ENCODE data around the gene ZXDA.
"Not testable (repeated sequence)": the region's sequence is repeated elsewhere in the genome, so short reads cannot be mapped to it uniquely, and the experiment has no call there.

Gene ZXDA, protein sequence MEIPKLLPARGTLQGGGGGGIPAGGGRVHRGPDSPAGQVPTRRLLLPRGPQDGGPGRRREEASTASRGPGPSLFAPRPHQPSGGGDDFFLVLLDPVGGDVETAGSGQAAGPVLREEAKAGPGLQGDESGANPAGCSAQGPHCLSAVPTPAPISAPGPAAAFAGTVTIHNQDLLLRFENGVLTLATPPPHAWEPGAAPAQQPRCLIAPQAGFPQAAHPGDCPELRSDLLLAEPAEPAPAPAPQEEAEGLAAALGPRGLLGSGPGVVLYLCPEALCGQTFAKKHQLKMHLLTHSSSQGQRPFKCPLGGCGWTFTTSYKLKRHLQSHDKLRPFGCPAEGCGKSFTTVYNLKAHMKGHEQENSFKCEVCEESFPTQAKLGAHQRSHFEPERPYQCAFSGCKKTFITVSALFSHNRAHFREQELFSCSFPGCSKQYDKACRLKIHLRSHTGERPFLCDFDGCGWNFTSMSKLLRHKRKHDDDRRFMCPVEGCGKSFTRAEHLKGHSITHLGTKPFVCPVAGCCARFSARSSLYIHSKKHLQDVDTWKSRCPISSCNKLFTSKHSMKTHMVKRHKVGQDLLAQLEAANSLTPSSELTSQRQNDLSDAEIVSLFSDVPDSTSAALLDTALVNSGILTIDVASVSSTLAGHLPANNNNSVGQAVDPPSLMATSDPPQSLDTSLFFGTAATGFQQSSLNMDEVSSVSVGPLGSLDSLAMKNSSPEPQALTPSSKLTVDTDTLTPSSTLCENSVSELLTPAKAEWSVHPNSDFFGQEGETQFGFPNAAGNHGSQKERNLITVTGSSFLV

DNA sequence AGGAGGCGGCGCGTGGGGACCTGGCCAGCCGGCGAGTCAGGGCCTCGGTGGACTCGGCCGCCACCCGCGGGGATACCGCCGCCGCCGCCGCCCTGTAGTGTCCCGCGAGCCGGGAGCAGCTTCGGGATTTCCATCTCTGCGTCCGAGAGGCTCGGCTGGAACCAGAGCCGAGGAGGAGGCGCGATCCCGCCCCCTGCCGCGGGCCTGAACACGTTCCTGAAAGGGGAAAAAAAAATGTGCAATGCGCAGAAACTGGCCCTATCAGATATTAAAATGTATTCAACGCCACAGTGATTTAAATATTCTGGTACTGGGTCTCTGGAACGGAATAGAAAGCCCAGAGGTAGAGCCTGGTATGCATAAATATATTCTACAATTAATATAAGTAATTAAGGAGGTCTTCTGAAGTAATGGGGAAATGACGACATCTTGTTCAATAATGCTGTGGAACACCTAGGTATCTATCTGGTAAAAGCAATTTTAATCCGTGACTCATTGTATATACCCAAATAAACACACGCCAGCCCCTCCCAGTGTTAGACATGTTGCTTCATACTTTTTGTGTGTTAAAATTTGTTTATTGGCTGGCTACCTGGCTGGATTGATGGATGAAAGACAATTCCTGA lies at the start of gene ZXDA:
Gene ZXDA (minus strand): TSS at position 172 of the 626 bp plus-strand sequence. CDS start 38 bp downstream, at position 134.
- Mint-ChIP-seq H3K4me3 (peak within 1 kb of the TSS; percentile 72), H3K36me3 (peaks cover 14% of the 10 kb centered on the region), H3K4me1 (peaks cover 26% of the 10 kb centered on the region), H3K27ac (peak within 1 kb of the TSS; percentile 84)
- CTCF ChIA-PET, DNase-seq, H3K9me3 Mint-ChIP-seq, H3K27me3 Mint-ChIP-seq: not testable (repeated sequence)

DNA sequence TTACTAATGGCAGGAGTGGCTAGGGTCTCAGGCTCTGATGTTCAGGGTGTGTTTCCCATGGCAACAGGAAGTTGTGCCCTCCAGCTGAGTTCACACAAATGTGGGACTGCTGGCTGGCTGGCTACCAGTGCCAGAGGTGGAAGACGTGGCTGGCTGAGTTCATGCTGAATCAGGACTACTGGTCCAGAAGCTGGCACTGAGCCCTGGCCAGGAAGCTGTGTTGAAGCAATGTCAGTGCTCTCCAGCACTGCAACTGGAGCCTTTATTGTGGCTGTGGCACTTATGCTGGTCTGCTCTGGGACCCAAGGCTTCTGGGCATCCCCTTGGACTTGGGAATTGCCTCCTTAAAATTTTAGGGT lies 42.0 kb upstream of the ZXDA start:
- no peak for DNase-seq
- H3K4me3 Mint-ChIP-seq, result no peak overlapping the region
- H3K27ac Mint-ChIP-seq, result no peak overlapping the region
- H3K4me1 Mint-ChIP-seq, result no peaks in the 10 kb centered on the region
- no peaks in the 10 kb centered on the region for H3K27me3 Mint-ChIP-seq
- no peaks in the 10 kb centered on the region for H3K36me3 Mint-ChIP-seq
- CTCF ChIA-PET, result no interaction called here
- peaks cover 8% of the 10 kb centered on the region for H3K9me3 Mint-ChIP-seq

DNA sequence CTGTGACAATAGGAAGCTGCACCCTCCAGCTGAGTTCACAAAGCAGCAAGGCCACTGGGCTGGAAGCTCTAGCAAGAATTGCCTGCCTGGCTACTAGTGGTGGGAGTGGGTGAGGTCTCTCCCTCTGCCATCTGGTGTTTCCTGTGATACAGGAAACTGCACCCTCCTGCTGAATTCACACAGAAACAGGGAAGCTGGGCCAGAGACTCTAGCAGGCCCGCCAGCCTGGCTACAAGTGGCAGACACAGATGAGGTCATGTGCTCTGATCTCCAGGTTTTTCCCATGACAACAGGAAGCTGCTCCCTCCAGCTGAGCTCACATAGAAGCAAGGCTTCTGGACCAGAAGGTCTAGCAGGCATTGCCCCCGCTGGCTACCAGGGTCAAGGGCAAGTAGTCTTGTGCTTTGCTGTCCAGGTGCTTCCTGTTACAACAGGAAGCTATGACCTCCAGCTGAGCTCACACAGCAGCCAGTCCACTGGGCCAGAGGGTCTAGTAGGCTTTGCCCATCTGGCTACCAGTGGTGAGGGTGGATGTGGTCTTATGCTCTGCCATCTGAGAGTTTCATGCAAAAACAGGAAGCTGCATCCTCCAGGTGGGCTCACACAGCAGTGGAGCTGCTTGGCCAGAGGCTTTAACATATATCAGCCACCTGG lies 41.5 kb upstream of the ZXDA start:
- CTCF ChIA-PET, result no interaction called here
- H3K27me3 Mint-ChIP-seq, result no peaks in the 10 kb centered on the region
- H3K36me3 Mint-ChIP-seq, result no peaks in the 10 kb centered on the region
- H3K9me3 Mint-ChIP-seq, result peaks cover 8% of the 10 kb centered on the region
- no peak for DNase-seq
- no peak overlapping the region for H3K27ac Mint-ChIP-seq
- H3K4me3 Mint-ChIP-seq, result no peak overlapping the region
- no peaks in the 10 kb centered on the region for H3K4me1 Mint-ChIP-seq

DNA sequence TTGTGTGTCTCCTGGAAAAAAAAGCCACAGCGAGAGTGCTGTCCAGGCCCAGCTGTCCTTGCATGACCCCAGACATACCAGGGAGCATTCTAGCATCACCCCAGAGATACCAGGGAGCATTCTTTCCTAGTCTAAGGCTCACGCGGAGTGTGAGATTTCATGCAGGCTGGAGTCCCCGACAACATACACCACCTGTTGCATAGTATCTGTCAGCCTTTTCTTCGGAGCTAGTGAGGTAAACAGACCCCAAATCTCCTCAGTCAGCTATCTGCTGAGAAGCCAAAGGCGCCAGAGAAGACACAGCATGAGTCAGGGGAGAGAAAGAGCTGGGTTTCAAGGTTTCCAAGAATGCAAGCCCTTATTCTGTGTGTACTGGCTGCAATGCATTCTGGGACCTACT lies 23.1 kb upstream of the ZXDA start:
- Mint-ChIP-seq H3K27ac (no peak overlapping the region), H3K4me3 (no peak overlapping the region), H3K9me3 (no peaks in the 10 kb centered on the region), H3K27me3 (no peaks in the 10 kb centered on the region), H3K36me3 (no peaks in the 10 kb centered on the region), H3K4me1 (no peaks in the 10 kb centered on the region)
- CTCF ChIA-PET, result no interaction called here
- no peak for DNase-seq

DNA sequence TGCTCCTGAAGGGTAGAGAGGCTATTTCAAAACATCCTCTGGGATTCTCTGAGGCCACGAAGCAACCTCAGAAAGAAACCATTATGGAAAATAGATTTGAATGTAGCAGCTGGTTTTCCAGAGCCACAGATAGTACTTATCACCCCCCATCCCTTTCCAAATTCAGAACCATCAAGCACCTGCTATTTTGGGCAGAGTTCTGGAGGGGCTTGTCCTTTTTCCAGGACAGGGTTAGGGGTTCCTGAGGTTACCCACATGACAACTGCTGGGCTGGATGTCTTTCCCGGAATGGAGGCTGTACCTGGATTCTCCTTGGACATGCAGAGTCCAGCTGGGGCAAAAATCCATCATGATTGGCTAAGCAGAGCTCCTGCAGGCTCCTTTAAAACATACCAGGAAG lies 22.0 kb upstream of the ZXDA start:
- H3K9me3 Mint-ChIP-seq, result no peaks in the 10 kb centered on the region
- no peak overlapping the region for H3K4me3 Mint-ChIP-seq
- no peaks in the 10 kb centered on the region for H3K27me3 Mint-ChIP-seq
- no peaks in the 10 kb centered on the region for H3K36me3 Mint-ChIP-seq
- no peaks in the 10 kb centered on the region for H3K4me1 Mint-ChIP-seq
- no peak overlapping the region for H3K27ac Mint-ChIP-seq
- no peak for DNase-seq
- CTCF ChIA-PET, result no interaction called here

DNA sequence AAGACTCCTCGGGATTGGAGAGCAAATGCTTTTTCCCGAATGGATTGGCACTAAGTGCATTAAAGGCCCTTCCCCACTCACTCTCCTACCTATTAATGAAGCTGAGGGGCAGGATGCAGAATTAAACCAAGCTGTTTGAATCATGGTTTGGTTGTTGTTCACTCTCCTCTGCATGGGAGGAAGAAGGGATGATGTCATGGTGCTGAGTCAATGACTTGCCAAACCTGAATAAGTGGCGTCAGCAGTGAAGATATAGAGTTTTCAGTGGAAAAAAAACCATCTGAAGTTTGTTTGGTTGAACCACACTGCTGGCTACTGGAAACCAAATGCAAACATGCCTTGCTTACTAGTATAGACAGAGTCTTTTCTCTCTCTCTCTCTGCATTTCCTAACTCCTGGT lies 19.8 kb upstream of the ZXDA start:
- Mint-ChIP-seq H3K36me3 (no peaks in the 10 kb centered on the region), H3K4me1 (no peaks in the 10 kb centered on the region), H3K27ac (no peak overlapping the region), H3K4me3 (no peak overlapping the region), H3K9me3 (no peaks in the 10 kb centered on the region), H3K27me3 (no peaks in the 10 kb centered on the region)
- CTCF ChIA-PET, result interaction anchor here (0.7 kb wide), 1 partner anchor 98 kb away, joined by 3 read pairs; no protein-coding TSS in a partner anchor
- no peak for DNase-seq

DNA sequence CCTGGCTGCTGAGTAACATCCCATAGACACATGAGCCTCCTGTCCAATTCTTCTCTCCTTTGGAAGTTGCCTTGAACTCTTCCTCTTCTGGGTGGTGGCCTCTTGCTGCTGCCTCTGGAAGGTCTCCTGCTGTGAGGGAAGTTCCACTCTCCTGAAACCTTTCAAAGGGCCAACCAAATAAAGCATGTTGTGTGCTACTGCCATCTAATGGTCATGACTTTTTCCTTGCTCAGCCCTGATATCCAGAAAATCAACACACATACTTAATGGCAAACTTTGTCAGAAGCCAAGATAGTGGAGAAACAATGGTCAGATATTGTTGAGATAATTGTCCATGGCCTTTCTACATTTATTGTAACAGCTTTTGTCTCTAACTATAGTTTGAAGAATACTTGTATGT lies 19.1 kb upstream of the ZXDA start:
- Mint-ChIP-seq H3K27ac (no peak overlapping the region), H3K36me3 (no peaks in the 10 kb centered on the region), H3K4me3 (no peak overlapping the region), H3K9me3 (no peaks in the 10 kb centered on the region), H3K4me1 (no peaks in the 10 kb centered on the region), H3K27me3 (no peaks in the 10 kb centered on the region)
- CTCF ChIA-PET, result interaction anchor here (0.7 kb wide), 1 partner anchor 99 kb away, joined by 3 read pairs; no protein-coding TSS in a partner anchor
- DNase-seq, result no peak

DNA sequence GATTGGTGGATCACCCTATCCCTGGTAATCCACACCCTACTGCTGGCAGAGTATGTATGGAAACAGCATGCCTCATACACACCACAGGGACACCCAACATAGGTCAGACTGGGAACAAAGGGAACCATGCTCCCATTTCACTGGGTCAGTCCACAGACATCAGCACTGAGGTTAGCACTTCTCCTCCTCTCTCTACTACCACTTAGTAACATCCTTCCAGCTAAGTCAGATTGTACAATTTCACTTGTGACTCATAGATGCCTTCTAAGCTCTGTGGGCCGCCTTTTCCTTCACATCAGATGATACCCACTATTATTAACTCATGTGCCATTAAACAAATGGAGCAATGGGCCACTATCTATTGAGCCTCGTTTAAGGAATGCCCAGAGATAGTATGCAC lies 15.5 kb upstream of the ZXDA start:
- H3K27me3 Mint-ChIP-seq, result no peaks in the 10 kb centered on the region
- no peaks in the 10 kb centered on the region for H3K36me3 Mint-ChIP-seq
- H3K9me3 Mint-ChIP-seq, result no peaks in the 10 kb centered on the region
- H3K4me1 Mint-ChIP-seq, result no peaks in the 10 kb centered on the region
- no peak for DNase-seq
- no peak overlapping the region for H3K27ac Mint-ChIP-seq
- CTCF ChIA-PET, result no interaction called here
- no peak overlapping the region for H3K4me3 Mint-ChIP-seq

DNA sequence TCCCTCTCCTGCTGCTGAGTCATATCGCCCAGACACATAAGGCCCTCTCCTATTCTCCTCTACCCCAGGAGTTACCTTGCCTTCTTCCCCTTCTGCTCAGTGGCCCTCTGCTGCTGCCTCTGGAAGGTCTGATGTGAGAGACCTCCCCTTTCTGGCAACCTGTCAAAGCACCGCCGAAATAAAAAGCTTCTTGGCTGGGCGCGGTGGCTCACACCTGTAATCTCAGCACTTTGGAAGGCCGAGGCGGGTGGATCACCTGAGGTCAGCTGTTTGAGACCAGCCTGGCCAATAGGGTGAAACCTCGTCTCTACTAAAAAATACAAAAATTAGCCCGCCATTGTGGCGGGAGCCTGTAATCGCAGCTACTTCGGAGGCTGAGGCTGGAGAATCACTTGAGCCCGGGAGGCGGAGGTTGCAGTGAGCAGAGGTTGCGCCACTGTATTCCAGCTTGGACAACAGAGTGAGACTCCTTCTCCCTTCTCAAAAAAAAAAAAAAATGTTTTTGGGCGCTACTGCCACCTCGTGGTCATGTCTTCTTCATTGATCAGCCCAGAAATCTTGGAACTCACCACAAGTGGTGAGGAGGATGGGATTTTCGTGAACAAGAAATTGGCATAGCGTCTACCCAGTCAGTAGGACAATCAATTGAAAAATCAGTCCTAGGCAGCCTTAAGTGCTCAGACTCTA lies 8.6 kb upstream of the ZXDA start:
- Mint-ChIP-seq H3K36me3 (no peaks in the 10 kb centered on the region), H3K27ac (no peak overlapping the region), H3K4me3 (no peak overlapping the region), H3K27me3 (no peaks in the 10 kb centered on the region), H3K9me3 (no peaks in the 10 kb centered on the region), H3K4me1 (no peaks in the 10 kb centered on the region)
- CTCF ChIA-PET, result interaction anchor here (0.7 to 1.1 kb wide), 2 partner anchors 97 to 98 kb away, joined by 3 to 5 read pairs; no protein-coding TSS in a partner anchor
- DNase-seq, result peak; percentile 26

DNA sequence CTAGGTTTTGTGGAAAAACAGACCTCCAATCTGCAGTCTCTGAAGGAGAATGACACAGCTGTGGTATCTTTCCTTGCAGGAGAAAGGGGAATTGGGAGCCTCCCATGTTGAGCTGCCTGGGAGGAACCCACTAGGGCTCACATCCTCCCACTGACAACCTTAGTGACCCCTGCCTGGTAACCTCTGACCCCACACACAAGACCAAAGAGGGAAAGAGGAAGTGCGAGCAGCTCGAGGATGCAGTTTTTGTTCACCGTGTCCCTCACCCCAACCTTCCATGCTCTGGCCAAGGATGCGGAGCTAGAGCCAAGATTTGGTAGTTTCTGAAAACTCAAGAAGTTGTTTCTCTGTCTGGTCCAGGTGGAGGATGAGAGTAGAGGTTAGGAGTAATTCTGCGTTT lies 5.4 kb upstream of the ZXDA start:
- CTCF ChIA-PET, result interaction anchor here (1.2 kb wide), 1 partner anchor 11 kb away, joined by 3 read pairs; no protein-coding TSS in a partner anchor
- no peaks in the 10 kb centered on the region for H3K36me3 Mint-ChIP-seq
- no peaks in the 10 kb centered on the region for H3K27me3 Mint-ChIP-seq
- DNase-seq, result no peak
- H3K27ac Mint-ChIP-seq, result no peak overlapping the region
- H3K4me3 Mint-ChIP-seq, result no peak overlapping the region
- peaks cover 13% of the 10 kb centered on the region for H3K4me1 Mint-ChIP-seq
- H3K9me3 Mint-ChIP-seq, result no peaks in the 10 kb centered on the region

DNA sequence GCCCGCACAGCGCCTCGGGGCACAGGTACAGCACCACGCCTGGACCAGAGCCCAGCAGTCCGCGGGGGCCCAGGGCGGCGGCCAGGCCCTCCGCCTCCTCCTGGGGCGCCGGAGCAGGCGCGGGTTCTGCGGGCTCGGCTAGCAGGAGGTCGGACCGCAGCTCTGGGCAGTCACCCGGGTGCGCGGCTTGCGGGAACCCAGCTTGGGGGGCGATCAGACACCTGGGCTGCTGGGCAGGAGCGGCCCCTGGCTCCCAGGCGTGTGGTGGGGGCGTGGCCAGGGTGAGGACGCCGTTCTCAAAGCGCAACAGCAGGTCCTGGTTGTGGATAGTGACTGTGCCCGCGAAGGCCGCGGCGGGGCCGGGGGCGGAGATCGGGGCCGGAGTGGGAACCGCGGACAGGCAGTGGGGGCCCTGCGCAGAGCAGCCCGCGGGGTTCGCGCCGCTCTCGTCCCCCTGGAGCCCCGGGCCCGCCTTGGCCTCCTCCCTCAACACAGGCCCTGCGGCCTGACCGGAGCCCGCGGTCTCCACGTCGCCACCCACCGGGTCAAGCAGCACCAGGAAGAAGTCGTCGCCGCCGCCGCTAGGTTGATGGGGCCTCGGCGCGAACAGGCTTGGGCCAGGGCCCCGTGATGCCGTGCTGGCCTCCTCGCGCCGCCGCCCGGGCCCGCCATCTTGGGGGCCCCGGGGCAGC lies 517 bp downstream of the ZXDA start:
- DNase-seq, result peak; percentile 30
- H3K27me3 Mint-ChIP-seq, CTCF ChIA-PET, H3K27ac Mint-ChIP-seq, H3K9me3 Mint-ChIP-seq: not testable (repeated sequence)
- Mint-ChIP-seq H3K4me3 (peak overlapping the region; percentile 41), H3K36me3 (peaks cover 14% of the 10 kb centered on the region), H3K4me1 (peaks cover 32% of the 10 kb centered on the region)

DNA sequence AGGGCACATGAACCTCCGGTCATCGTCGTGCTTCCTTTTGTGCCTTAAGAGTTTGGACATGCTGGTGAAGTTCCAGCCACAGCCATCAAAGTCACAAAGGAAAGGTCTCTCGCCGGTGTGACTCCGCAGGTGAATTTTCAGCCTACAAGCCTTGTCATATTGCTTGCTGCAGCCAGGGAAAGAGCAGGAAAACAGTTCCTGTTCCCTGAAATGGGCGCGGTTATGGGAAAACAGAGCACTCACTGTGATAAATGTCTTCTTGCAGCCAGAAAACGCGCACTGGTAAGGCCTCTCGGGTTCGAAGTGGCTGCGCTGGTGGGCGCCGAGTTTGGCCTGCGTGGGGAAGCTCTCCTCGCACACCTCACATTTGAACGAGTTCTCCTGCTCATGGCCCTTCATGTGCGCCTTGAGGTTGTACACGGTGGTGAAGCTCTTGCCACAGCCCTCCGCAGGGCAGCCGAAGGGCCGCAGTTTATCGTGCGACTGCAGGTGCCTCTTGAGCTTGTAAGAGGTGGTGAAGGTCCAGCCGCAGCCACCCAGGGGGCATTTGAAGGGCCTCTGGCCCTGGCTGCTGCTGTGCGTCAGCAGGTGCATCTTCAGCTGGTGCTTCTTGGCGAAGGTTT lies 1.2 kb downstream of the ZXDA start:
- H3K27ac Mint-ChIP-seq, H3K9me3 Mint-ChIP-seq, H3K4me3 Mint-ChIP-seq, H3K27me3 Mint-ChIP-seq, CTCF ChIA-PET, DNase-seq: not testable (repeated sequence)
- peaks cover 14% of the 10 kb centered on the region for H3K36me3 Mint-ChIP-seq
- H3K4me1 Mint-ChIP-seq, result peaks cover 32% of the 10 kb centered on the region

DNA sequence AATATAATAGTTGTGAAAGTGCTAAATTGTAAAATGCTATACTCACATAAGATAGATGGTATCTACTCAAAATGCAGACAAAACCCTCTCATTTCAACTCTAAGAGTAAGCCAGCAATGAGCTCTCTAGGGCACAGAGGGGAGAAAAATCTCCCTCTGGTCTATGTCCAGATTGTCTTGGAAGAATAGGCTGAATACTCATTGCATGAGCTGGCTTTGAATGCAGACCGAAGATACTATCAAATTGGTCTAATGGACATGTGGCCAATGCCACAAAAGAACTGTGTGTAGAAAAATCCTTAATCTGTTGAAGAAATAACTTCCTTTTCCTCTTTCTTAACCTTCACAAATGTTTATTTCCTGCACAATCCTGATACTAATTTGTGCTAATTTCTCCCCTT lies 3.5 kb downstream of the ZXDA start:
- CTCF ChIA-PET, result interaction anchor here (0.5 kb wide), 1 partner anchor 45 kb away, joined by 3 read pairs; no protein-coding TSS in a partner anchor
- Mint-ChIP-seq H3K27me3 (no peaks in the 10 kb centered on the region), H3K36me3 (peaks cover 14% of the 10 kb centered on the region), H3K9me3 (no peaks in the 10 kb centered on the region), H3K4me1 (peaks cover 30% of the 10 kb centered on the region), H3K27ac (no peak overlapping the region), H3K4me3 (no peak overlapping the region)
- DNase-seq, result no peak

Measured in activated naive CD4-positive, alpha-beta T cell treated with anti-CD3 and anti-CD28 coated beads, Interleukin-2, amount 10 ng/mL, durations not matched to agents 7 days and 5 days (primary cell).